Non-pigmented ciliary epithelial cell (primary cell): ENCODE data around the gene ARFGAP2.
"Not testable (repeated sequence)": the region's sequence is repeated elsewhere in the genome, so short reads cannot be mapped to it uniquely, and the experiment has no call there.

Experiments used
- DNase-seq: peaks from one replicate; pipeline ENCODE4 v3.0.0-alpha.2; 2010; ENCODE audit warnings: low read depth

The ARFGAP2 gene

DNA sequence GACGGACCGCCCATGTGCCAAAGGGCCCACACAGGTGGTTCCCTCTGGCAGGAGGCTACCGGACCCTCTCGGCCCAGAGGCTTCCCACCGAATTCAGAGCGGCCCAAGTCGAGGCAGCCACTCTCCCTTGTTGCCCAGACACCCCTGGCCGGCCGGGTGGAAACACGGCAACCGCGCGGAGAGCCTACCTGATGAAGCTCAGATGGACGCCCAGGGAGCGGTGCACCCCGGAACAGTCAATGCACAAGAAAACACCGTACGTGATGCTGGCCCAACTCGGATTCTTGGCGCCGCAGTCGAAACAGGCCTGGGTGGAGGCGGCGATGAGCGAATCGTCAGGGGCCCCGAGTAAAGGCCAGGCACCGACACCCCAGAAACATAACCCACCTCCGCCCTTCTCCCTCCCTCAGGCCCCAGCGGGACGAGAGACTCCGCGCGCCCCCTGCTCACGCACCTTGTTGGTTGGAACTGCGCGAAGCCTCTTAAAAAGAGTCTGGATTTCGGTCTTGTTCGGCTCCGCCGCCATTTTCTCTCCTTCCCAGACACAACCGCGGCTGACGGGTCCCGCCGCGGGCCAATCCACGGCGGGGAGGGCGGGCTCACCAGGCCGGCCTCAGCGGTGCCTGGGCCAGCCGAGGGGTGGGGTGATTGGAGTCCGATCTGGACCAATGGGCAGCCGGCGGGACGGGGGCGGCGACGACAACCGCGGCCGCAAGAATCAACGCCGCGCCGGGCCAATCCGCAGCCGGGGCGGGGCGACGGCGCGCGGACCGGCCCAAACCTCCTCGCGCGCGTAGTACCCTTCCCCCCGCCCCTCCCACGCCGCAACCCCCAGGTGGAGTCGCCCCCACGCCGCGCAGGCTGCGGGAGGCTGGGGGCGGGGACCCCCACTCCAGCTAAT, at the start of gene ARFGAP2:
Gene ARFGAP2 (minus strand): TSS at position 552 of the 901 bp plus-strand sequence. CDS start 26 bp downstream, at position 526.
- DNase-seq, result peak; percentile 59

GRCh38 chr11:47225552-47226400, 49.1 kb upstream of the ARFGAP2 start:
- DNase-seq, result no peak

- DNase-seq, result no peak
These were observed 46.0 kb upstream of the ARFGAP2 start for GRCh38 chr11:47222696-47223095.

- peak; percentile 32 for DNase-seq
These were observed 43.7 kb upstream of the ARFGAP2 start for GRCh38 chr11:47220401-47220821.

GRCh38 chr11:47216121-47216798, 39.6 kb upstream of the ARFGAP2 start:
- DNase-seq, result peak; percentile 34

DNA sequence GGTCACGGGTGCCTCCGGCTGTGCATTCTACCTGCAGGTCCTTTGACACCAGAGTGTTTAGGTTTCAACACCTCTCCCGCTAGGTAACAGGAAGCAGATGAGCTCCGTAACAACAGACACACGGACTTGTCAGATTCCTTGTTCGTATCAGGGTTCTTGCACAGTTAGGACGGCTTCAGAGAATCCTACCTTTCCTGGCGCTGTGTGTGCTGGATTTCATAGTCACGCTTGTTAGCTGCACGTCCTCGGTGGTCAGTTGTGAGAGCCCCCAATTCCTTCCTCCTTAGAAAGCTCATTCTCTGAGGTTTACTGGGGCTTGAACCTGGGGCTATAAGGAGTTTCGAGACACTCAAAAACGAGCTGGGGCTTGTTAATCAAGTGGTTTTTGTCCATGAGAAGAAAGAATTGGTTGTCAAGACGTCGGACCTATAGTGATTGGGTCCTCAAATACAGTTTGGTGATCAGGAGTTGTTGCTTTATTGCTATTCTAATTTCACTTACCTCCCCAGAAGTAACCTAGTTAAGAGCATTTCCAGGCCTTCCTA, 38.8 kb upstream of the ARFGAP2 start:
- DNase-seq, result no peak

DNA sequence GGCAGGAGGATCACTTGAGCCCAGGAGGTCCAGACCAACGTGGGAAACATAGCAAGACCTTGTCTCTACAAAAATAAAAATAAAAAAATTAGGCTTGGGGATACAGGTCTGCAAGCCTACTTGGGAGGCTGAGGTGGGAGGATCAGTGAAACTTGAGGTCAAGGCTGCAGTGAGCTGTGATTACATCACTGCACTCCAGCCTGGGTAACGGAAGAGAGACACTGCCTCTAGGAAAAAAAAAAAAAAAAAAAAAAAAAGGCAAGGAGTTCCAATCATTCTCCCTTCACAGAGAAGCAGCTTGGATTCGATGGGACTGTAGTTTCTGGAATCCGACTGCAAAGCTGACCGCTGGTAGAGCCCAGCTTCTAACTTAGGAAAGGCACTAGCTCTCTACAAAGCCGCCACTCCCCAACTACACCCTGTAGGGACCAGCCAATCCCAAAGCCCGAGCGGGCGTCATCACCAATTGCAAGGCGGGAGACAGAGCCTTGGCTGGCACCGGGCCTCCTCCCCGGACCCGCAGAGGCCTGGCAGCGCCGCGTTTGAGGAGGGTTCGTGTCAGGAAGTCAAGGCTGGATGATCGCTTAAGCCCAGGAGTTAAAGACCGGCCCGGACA, 37.4 kb upstream of the ARFGAP2 start:
- DNase-seq, result peak; percentile 55

DNA sequence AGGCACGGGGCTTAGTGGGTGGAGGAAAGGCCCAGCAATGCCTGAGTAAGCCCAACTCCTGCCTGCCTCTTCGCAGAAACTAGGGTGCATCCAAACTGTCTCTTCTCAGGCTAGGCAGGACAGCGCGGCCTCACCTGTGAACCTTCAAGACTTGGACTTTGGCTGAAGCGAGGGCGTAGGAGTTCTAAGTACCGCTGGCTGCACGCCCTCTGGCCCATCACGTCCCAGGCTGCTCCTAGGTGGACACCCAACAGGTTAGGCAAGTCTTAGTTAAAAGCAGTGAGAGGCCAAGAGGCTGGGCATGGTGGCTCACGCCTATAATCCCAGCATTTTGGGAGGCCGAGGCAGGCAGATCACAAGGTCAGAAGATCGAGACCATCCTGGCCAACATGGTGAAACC, 36.3 kb upstream of the ARFGAP2 start:
- no peak for DNase-seq

DNA sequence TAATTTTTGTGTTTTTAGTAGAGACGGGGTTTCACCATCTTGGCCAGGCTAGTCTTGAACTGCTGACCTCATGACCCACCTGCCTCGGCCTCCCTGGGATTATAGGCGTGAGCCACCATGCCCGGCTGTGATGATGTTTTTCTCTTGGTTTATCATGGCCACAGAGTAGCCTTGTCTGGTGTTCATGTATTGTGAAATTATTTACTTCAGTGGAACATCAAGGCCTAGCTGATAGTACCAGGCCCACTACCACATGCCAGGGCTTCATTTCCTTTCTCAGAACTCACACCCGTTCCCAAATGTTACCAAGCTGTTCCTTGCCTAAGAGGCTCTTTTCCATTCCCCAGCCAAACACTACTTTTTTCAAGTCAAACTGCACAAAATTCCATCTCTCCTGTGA, 31.9 kb upstream of the ARFGAP2 start:
- DNase-seq, result no peak

- DNase-seq, result not testable (repeated sequence)
These were observed 31.4 kb upstream of the ARFGAP2 start for GRCh38 chr11:47208008-47208552.

- no peak for DNase-seq
These were observed 30.8 kb upstream of the ARFGAP2 start for GRCh38 chr11:47207459-47207858.

DNA sequence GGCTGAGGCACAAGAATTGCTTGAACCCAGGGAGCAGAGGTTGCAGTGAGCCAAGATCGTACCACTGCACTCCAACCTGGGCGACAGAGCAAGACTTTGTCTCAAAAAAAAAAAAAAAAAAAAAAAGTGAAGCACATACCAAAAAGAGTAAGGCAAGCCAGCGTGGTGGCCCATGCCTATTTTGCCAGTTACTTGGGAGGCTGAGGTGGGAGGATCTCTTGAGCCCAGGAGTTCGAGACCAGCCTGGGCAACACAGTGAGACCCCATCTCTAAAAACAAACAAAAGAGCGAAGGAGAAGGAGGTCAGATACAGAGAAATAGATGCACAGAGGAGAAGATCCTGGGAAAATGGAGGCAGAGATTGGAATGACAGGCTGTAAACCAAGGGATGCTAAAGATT, 29.9 kb upstream of the ARFGAP2 start:
- DNase-seq, result not testable (repeated sequence)

- no peak for DNase-seq
These were observed 27.9 kb upstream of the ARFGAP2 start for GRCh38 chr11:47204637-47204989.

DNA sequence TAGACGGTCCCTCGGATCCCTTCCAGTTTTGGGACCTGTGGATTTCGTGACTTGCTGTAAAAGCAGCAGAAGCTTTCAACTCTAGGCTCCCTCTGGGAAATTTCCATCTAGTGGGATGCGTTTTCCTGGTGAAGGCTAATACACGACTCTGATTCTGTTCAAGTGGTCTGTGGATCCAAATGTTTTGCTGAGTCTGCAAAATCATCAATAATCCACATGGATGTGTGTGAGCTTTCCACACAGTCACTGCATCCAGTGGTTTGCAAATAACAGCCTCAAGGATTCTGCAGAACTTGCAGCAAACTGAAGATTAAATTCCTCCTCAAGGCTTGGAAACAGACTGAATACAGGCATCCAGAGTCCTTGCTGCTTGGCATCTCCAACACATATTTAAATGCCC, 25.9 kb upstream of the ARFGAP2 start:
- no peak for DNase-seq

- no peak for DNase-seq
These were observed 24.3 kb upstream of the ARFGAP2 start for GRCh38 chr11:47201015-47201414.

- not testable (repeated sequence) for DNase-seq
These were observed 21.5 kb upstream of the ARFGAP2 start for GRCh38 chr11:47198161-47198560.

- no peak for DNase-seq
These were observed 15.4 kb upstream of the ARFGAP2 start for GRCh38 chr11:47192111-47192510.

DNA sequence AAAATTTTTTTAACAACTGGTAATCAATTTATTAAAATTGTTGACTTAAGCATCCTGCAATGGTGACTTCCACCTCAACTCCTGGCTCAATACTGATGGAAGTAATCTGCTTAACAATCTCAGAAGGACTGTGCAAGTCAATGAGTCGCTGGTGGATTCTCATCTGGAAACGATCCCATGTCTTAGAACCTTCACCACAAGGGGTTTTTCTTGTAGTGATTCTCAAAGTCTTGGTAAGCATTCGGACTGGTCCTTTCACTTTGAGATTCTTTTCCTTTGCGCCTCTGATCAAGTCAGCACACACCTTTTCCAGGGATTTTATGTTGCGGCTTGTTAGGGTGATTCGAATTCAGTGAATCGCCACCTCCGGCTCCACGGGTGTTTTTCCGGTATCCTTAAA, 14.5 kb upstream of the ARFGAP2 start:
- DNase-seq, result not testable (repeated sequence)

- peak; percentile 68 for DNase-seq
These were observed 12.6 kb upstream of the ARFGAP2 start for GRCh38 chr11:47189100-47189834.

- DNase-seq, result no peak
These were observed 11.6 kb upstream of the ARFGAP2 start for GRCh38 chr11:47188259-47188658.

DNA sequence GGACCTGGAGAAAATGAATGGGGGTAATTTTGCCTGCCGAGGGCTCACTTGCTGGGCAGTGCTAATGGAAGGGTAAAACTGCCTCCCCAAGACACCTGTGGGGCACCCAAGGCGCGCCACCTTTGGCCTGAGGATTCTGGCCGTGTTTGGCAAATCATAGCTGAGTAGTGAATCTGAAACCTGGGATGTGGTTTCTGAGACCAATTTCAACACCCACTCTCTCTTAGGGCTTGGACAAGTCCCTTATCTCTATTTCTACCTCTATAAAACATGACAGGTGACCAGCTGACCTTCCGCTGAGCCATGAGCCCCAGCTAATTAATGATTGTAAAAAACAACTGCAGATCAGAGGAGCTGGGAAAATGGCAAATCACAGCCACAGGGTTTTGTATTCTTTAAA, 11.0 kb upstream of the ARFGAP2 start:
- no peak for DNase-seq
